NCI-H1930 (cell line): ENCODE measurements around the gene B3GALT5.
"Not testable (repeated sequence)": the region's sequence is repeated elsewhere in the genome, so short reads cannot be mapped to it uniquely, and the experiment has no call there.

Experiments
- DNase-seq, 2 experiments: peaks; one replicate each; lab custom pipeline; 2025; lab: John Stamatoyannopoulos, UW

B3GALT5 gene

GRCh38 chr21:39666681-39667315 is 54.1 kb downstream of the B3GALT5 start:
- no peak for DNase-seq

DNA sequence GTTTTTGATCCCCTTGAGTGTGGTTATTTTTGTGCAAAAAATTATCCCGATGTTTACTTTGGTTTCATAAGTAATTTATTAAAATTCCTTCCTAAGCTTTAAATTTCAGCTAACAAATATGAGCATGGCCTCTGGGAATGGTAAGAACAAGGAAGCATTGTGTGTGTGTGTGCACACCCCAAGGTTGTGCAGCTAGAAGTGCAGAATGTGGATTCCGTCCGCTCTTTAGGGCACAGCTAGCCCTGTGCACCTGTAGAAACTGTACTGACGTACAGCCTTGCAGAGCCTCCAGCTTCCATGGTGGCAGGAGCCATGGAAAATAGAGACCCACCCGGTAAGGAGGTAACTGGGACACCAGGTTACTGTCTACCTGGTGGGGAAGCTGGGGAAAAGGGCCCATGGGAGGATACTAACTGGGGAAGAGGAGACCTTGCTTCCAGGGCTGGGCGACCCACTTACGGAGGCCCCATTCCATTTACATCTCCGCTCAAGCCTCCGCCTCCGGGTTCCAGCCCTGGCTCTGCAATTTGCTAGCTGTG is 54.7 kb downstream of the B3GALT5 start:
- no peak for DNase-seq

DNA sequence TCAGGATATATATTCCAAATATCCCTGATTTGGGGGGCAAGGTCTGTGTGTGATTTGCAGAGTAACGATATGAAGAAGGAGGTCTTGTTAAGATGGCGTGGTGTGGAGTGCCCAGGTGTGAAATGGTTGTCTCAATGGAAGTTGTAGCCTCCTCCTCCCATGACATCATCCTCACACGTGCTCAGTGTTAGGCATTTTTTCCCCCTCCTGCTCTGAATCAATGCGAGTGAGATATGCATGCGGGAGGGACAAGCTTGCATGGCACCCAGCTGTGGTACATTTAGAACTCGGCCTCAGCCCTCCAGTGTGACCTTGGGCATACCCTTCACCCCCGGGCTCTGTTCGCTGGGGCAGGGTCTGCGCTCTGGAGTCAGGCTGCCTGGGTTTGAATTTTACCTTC is 55.6 kb downstream of the B3GALT5 start:
- DNase-seq: no peak

DNA sequence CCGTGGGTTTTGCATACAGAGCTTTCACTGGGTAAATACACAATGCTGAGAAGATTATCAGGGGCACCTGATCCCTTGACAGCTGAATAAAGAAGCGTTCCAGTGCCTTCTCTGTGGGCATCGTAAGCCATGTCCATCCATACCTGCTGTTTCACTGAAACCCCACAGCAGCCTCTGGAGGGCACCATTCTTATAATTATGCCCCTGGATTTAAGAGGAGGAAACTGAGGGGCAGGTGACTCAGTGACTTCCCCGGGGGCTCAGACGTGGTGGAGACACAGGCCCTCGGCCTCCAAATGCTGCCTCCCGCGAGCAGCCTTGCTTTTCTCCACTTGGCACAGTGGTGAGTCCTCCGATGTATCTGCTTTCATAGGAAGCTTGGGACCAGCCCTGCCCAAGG is 56.7 kb downstream of the B3GALT5 start:
- no peak for DNase-seq

DNA sequence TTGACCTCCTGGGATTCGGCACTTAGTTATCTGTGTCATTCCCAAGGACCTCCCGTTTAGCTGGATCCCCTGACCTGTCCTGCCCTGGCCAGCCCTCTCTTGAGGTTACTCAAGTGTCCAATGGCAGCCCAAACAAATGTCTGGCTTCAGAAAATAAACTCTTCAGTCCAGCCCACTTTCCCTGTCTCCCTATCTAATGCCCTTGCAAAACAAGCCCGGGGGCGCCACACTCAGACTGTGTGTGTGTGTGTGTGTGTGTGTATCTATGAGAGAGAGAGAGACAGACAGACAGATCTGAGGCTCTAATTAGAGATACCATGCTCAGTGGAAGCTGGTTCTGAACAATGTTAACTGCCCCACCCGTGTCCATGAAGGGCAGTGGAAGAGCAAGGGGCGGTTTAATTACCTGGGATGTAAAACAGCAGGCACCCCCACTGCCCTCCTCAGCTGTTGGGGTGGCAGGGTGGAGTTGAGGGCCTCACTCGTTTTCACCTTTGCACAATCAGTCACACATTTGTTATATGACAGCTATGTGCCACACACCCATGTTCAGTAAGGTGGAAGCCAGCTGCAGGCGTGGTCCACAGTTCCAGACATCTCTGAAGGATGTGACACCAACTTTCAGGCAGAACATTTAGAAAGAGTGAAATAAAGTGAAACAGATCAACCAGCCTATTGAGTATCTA is 57.4 kb downstream of the B3GALT5 start:
- no peak for DNase-seq

GRCh38 chr21:39670701-39671100 is 58.0 kb downstream of the B3GALT5 start:
- no peak for DNase-seq

DNA sequence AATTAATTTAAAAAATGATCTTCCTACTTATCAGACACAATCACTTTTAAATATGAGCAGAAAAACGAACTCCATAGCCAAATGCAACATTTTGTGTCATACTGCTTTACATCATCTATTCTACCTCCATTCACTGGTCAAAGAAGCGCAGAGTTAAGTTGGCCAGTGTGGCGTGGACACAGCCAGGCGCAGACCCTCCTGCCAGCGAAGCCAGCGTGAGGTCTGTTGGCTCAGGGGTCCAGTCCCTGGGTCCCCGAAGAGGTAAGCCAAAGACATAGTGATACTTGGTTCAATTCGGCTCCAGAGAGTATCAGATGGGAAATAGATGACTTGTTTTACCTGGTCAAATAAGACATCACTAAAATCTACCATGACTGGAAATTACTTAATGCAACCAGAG is 59.2 kb downstream of the B3GALT5 start:
- no peak for DNase-seq

- DNase-seq: no peak
Measured at GRCh38 chr21:39673163-39673562, 60.4 kb downstream of the B3GALT5 start.

- no peak for DNase-seq
Measured at GRCh38 chr21:39673736-39674135, 61.0 kb downstream of the B3GALT5 start.

GRCh38 chr21:39674801-39675200 is 62.1 kb downstream of the B3GALT5 start:
- no peak for DNase-seq

- no peak for DNase-seq
Measured at GRCh38 chr21:39675590-39675989, 62.9 kb downstream of the B3GALT5 start.

GRCh38 chr21:39675993-39676661 is 63.4 kb downstream of the B3GALT5 start:
- DNase-seq: peak; percentile 71 to 72

DNA sequence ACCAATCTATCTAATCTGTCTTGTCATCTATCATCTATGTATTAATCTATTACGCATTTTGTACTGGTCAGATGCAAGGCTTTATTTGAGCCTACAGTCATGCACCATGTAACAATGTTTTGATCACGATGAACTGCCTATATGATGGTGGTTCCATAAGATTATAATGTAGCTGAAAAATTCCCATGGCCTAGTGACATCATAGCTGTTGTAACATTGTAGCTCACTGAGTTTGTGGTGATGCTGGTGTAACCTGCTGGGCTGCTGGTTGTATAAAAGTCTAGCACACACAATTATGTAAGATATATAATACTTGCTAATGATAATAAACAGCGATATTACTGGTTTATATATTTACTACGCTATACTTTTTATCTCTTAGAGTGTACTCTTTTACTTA is 67.5 kb downstream of the B3GALT5 start:
- no peak for DNase-seq

DNA sequence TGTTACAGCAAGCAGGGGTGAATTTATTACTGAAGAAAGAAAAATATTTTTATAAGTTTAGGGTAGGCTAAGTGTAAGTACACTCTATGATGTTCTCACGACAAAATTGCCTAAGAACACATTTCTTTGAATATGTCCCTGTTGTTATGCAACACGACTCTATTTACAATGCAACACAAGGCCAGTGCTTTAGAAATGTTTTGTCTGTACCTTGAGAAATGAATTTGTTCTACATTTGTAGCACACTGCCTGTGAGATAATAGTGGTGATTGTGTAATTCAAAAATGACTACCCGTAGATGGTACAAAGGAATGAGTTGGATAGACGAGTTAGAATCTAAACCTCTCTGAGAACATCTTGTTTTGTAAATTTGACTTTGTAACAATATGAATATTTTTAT is 68.5 kb downstream of the B3GALT5 start:
- DNase-seq: no peak

DNA sequence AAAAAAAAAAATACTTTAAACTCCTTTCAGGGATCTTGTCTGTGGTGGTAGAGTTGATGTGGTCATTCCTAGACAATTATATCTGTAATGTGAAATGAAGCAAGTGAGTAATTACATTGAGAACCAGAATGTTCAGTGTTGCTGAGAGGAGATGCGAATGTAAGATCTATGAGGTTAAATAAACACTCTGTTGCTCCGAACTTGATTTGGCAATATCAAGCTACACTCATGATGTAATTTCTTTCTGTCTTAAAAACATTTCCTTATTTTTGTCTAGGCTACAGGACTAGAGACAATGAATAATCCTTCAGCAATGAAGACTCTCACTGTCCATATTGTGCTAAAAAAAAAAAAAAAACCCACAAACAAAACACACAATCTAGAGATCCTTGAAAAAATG is 69.1 kb downstream of the B3GALT5 start:
- DNase-seq: no peak

DNA sequence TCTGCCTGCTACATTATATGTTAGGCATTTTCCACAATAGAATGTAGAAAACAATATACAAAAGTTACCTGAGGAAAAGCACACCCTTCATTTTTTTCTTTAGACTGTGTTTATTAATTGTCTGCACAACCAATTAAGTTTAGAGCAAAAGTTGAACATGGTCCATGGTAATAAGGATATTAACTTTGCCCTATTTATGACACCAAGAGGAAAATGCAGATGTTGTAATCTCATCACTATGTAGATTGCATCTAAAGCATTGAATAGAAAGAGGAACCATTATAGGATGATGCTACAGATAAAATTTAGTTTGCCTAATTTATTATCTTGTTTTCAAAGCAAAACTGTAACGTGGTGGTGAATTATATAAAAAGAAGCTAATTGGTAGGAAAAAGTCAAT is 72.5 kb downstream of the B3GALT5 start:
- no peak for DNase-seq

GRCh38 chr21:39685991-39686390 is 73.3 kb downstream of the B3GALT5 start:
- DNase-seq: no peak

GRCh38 chr21:39686646-39687468 is 74.1 kb downstream of the B3GALT5 start:
- no peak for DNase-seq

GRCh38 chr21:39688010-39688409 is 75.3 kb downstream of the B3GALT5 start:
- DNase-seq: no peak

DNA sequence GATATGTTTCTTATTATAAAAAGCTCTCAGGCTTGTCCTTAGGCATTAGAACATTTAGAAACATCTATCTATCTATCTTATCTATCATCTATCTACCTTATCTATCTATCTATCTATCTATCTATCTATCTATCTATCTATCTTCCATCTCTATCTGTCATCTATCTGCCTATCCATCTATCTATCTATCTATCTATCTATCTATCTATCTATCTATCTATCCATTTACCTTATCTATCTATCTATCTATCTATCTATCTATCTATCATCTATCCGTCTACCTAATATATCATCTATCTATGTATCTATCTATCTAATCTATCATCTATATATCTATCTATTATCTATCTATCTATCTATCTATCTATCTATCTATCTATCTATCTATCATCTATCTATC is 77.1 kb downstream of the B3GALT5 start:
- DNase-seq: not testable (repeated sequence)

DNA sequence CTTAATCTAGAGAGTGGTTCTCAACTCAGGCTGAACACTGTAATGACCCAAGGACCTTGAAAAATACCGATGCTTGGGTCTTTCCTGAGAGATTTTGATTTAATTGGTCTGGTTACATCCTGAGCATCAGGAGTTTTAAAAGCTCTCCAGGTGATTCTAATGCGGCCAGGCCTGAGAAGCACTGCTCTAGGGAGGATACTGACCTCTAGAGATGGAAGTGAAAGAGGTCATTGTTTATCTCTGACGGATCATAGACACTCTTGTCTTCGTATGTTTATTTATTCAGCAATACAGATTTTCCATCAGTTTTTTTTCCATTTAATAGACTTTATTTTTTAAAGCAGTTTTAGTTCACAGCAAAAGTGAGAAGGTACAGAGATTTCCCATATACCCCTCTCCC is 77.7 kb downstream of the B3GALT5 start:
- no peak for DNase-seq

DNA sequence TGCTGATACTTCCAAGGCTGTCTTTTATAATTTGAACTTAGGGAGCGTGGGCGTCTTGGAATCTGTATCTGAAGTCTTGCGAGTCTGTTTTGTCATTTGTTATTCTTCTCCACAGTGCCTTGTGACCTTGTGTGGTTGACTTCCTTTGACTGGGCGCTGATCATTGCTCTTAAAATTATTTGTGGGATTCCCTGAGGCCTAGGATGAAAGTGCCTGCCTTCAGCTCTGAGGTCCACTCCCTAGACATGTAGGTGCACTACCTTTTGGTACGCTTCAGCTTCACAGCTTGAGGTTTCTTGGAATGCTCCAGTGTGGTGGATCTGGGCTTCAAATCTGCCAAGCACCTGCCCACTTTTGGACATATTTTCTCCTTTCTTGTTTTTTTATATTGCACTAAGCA is 82.0 kb downstream of the B3GALT5 start:
- no peak for DNase-seq
